ENCODE measurements around the gene IRS1.
A peak's percentile ranks its signal among the peaks of the same experiment; 100 is the strongest.

IRS1 gene

DNA sequence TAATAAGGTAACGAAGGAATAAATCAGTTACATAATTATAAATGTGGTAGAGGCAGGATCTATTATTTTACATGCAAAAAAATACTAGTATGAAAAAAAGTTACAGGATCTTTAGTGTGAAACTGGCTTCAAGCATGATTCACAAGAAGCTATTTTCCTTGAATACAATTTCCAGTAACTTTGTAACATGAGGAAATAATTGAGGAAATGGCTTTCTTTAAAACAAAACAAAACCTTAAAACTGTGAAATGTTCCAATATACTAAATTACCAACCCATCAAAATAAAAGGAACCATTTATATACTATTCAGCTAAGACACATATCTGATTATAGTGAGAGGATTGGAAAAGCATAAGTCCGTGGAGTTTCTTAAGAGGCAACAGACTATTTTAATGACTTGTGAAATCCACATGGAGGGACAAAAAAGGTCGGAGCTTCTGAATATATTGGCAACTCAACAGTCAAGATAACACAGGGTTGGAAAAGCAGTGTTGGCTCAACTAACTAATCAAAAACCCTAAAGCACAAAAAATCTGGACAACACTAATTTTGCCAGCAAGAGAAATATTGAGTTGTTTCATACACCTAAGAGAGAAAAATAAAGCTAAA lies 10.6 kb downstream of the IRS1 start:
- no peak for DNase-seq

DNA sequence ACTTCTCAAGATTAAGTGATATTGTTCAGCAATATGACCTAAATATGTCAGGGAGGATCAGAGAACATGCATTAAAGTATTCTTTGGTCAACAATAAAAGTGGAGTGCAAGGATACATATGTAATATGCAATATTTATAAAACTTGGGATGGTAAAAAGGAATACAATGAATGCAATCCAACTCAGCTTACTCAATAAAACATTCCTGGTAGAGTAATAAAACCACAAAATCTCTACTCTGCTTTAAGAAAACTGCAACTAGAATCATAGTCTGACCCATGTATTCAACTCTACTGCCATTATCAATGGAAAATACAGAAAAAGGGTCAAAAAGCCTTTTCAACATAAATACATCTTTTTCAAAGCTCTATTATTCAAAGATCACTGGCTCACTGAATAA lies 11.6 kb downstream of the IRS1 start:
- no peak for DNase-seq

DNA sequence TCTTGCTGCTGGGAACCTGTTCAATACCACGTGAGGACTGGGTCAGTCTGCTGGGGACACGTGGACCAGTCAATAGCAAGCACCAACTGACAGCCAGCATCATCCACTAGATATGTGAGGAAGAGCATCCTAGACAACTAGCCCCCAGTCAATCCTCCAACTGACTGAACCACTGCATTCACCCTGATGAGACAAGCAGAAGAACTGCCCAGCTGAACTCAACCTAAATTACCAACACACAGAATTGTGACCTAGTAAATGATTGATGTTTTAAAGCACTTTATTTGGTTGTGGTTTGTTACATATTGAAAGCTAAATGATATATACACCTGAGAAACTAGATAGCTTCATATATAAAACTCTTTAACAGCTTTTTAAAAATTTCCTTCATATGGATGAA lies 15.7 kb downstream of the IRS1 start:
- no peak for DNase-seq

DNA sequence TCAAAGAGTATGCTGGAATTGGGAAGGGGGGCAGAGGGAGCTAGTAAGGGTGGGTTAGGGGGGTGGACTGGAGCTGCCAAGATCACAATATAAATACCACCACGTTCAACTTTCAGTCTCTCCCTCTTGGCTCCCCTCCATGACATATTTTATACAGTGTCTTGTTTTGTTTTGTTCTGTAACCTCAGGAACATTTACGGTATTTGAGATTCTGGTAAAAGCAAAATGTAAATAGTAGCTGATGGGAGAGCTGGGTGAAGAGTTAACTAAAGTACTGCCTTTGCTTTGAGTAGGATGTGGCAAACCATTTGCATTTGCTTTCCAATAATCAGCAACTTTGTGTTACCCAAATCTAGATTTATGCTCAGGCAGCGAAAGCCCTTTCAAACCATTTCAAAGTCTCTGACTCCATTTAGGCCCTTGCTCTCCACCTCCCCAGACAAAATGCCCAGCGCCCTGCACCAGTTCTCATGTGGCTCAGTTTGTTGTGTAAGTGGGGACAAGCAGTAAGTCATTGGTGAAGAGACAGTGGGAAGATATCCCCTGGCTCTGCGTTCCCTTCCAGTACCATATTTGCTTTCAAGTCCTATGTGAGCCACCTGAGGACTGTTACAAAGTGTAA lies 17.4 kb downstream of the IRS1 start:
- DNase-seq: no peak

DNA sequence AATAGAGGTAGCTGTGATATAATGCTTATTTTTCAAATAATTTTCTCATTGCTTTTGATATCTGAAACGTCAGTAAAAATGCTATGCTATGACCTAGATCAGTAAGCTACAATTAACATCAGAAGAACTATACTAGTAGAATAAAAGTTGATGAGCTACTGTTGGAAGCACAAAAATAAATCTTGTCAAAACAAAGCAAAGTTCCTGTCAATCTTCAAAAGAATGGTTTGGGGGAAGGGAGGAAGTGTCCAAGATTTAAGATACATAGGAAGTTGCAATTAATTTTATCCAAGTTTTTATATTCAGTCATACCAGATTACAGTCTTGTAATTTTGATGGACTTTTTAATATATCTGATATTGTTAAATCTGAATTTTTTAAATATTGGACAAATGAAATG lies 19.2 kb downstream of the IRS1 start:
- no peak for DNase-seq

DNA sequence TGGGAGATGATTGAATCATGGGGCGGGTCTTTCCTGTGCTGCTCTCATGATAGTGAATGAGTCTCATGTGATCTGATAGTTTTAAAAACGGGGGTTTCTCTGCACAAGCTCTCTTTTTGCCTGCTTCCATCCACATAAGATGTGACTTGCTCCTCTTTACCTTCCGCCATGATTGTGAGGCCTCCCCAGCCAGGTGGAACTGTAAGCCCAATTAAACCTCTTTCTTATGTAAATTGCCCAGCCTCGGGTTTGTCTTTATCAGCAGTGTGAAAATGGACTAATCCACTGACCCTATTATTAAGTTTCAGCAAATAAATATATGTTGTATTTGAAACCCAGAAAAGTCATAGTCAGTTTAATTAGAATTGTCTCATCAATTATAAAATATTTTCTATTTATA lies 22.0 kb downstream of the IRS1 start:
- no peak for DNase-seq

DNA sequence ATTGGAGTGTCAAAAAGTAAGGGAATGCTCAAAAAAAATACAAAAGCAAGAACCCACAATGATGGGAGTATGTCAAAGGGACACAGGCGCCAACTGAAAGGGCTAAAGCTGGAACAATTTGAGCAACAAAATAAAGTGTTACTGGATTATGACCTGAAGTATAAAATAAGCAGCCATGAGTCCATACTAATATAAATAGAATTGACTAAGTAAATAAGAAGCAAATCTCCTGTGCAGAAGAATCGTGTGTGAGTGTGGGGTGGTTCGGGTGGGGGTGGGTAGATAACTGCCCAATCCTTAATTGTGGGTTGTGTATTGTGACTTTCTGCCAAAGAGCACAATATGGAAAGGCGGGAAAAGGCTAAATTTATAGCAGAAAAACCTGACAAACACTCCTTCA lies 23.5 kb downstream of the IRS1 start:
- DNase-seq: no peak

DNA sequence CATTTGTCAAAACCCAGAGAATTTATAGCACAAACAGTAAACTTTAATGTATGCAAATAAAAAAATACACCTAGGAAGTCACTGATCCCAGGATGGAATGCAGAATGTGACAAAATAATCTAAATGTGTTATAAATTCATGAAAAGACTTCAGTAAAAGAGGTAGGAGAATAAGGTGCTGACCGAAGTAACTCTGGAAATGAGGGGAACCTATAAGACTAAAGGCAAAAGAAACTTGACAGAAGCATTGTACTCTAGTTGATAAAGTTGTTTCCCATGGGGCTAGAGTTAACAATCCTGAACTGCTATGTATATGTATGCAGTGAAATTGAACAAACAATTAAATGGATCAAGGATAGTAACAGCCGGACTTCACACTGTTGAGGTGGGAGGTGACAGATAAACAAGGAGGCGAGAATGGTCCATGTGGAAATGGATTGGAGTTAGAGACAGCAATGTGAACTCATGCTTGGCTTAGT lies 24.5 kb downstream of the IRS1 start:
- DNase-seq: no peak

DNA sequence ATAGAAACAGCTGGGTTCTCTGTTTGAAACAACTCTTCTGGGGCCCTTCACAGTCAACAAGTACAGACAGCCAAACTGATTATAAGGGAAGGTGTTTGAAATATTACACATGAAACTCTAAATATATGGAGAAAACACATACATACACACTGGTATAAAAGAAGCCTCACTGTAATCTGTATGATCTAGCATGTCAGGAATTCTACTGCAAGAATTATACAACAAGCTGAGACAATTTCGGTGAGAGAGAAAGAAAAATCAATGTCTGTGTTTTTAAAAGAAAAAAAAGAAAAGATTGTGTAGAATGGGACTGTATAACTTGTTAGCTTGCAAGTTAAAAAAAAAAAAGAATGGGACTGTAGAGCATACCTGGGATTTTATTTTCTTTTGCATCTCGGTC lies 26.3 kb downstream of the IRS1 start:
- DNase-seq: no peak

DNA sequence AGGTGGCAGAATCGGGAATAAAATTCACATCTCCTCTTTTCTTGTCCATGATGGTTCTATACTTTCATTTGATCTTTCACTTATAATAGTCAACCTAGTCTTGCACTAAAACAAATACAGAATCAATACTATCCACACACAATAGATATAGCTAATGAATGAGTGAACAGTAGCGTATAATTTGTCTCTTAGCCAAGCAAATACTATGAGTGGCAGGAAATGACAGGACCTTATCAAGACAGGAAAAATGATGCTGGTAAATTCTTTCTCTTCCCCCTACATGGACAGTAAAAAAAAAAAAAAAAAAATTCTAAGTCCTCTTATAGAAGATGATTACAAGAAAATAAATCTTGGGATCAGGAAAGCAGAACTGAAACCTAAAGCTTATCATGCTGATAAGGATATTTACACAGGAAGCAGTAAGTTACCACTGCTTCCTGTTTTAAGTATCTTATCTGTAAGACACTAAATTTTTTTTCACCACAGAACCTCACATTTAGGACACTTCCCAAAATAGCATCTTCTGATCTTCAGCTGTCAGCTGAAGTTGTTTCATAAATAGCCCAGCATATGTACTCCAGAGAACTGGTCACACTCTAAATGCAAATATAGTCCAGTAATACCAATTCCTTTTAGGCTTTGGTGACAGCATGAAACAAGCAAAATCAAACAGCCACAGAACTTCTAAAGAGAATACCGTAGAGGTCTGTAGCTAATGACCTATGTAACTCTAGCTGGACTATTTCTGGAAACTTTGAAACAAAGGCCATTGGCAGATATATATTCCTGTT lies 27.0 kb downstream of the IRS1 start:
- no peak for DNase-seq

DNA sequence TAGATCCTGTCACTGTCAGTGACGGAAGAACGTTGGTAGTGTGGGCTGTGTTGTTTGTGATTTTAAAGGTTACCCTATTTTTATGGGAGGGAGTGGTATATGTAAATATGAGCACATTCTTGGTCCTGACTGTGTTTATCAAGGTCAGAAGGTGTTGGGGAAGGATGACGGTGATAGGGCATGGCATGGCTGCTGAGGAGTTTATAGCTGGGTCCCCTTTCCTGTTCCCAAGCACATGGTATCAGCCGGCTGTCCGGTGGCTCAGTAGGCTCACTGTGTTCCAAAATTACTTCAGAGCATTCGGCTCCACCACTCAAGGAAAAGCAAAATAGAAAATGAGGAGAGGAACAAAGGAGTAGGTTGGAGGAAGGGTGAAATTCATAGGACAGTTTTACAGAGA lies 28.6 kb downstream of the IRS1 start:
- DNase-seq: no peak

DNA sequence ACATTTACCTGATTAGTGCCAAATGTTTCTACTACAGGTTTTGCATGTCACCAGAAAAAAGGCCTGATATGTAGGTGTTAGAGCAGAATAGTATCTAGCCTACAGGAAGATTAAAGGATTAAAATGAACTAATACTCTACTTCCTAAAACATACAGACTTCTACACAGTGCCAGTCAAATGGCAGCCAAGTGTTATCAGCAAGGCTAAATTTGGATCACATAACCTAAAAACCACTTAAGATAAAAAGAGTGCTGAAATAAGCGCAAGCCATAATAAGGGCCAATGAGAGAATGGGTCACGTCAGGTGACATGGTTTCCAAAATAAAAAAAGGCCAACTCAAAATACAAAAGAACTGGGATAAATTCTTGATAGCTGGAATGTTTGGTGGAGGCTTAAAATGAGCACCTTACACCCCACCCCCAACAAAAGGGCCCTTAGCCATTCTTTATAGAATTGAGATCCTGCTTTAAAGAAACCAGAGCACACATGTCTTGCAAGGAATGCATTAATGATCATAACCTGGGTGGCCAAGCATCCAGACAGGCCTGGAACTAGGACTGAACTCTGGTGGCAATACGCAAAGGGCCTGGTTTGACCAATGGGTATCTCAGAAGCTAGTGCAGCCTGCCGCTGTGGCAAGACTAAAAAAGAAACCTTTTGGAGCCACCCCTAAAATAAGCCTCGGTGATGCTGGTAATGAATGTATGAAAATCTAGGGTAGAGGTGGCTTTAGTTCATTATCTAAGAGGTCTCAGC lies 32.4 kb downstream of the IRS1 start:
- no peak for DNase-seq

DNA sequence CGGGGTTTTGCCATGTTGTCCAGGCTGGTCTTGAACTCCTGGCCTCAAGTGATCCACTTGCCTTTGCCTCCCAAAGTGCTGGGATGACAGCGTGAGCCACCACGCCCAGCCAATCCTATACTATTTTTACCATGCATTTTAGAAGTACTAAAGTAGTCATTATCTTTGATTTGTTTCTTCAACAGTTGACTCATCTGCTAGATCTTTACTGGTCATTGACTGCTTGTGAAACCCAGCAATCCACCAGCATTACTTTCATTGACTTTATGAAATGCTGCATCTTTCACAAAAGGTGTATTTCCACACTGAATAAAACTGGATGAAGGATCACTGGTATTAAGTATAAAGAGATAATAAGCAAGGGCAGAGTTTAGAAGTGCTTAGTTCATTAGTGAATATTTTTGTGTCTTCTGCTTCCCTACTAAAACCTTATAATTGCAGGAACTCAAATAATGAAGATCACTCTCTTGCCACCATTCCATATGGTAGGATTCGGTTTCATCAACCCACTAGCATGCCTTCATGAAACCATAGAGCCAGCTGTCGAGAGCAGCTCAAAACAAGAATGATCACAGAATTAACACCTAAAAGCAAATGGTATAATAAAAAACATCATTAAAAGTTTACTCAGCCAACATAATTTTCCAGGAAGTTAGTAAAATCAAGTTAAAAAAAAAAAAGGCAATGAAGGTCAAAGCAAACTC lies 33.1 kb downstream of the IRS1 start:
- no peak for DNase-seq

DNA sequence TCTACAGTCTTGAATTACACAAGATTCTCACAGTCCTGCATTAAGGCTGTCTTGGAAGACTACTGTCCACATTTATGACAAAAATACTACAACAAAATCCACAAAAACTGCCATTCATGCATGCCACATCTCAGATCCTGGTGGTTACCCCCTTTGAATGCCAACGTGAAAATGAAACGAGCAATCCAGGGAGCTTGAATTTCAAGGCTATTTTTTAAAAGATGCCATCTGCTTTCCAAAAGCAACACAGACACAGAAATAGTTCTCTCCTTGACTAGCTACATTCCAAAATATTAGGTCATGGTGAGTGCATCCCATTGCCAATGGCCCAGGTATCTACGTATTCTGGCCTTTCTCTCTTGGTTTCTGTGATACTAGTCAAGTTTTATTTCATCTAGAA lies 36.3 kb downstream of the IRS1 start:
- no peak for DNase-seq

DNA sequence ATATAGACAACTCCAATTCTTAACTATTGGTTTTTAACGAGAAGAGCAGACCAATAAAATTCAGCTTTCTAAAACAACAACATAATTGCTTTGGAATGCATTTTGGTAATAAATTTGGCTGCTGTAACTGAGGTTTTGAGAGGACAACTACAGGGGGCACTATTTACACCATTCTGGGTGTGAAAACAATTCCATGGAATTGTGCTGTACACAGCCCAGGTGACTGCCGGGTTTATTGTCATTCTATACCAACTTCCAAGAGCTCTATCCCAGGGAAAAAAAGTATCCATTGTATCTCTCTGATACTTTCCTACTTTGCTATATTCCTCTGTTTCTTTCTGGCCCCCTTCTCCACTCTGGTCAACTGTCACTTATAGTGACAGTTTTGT lies 38.4 kb downstream of the IRS1 start:
- no peak for DNase-seq

DNA sequence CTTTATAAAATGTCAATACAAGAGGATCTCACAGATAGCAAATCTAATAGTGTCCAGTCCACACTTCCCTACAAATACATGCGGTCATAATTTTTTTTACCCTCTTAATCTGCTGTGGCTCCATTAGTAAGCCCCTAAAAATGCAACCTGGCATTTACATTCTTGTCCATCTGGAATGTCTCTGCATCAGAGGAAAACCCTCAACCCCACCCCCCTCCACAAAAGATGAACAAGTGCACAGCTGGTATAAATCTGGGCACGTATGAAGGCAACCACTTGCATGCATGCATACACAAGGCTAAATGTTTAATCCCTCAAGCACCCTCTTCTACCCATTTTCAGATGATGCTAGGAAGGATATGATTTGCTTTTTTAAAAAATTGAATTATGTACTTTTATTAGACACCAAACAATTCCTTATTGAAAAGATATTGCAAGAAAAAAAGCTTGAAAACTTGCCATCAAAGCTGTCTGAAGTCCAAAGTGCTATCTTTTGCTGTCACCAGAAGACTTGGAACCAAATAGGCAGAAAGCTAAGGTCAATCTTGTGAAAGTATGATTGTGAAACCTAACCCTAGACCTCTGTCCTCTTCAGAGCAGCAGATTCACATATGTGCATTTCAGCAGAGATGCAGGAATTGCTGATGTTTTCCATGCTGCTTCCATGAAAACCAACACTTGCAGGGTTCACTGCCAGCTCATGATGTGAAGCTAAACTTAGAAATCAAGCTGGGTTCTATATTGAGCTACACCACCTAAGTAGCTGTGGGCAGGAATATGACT lies 39.0 kb downstream of the IRS1 start:
- peak; percentile 57 for DNase-seq

DNA sequence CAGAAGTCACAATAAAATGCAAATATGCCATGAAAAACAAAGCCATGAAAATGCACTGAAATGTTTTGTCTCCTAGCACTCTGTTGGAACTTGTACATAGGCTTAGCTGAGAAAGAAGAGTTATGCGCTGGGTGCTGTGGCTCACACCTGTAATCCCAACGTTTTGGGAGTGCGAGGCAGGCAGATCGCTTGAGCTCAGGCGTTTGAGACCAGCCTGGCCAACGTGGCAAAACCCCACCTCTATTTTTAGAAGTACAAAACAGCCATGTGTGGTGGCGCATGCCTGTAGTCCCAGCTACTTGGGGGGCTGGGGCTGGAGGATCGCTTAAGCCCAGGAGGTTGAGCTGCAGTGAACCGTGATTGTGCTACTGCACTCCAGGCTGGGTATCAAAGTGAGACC lies 39.9 kb downstream of the IRS1 start:
- no peak for DNase-seq

DNA sequence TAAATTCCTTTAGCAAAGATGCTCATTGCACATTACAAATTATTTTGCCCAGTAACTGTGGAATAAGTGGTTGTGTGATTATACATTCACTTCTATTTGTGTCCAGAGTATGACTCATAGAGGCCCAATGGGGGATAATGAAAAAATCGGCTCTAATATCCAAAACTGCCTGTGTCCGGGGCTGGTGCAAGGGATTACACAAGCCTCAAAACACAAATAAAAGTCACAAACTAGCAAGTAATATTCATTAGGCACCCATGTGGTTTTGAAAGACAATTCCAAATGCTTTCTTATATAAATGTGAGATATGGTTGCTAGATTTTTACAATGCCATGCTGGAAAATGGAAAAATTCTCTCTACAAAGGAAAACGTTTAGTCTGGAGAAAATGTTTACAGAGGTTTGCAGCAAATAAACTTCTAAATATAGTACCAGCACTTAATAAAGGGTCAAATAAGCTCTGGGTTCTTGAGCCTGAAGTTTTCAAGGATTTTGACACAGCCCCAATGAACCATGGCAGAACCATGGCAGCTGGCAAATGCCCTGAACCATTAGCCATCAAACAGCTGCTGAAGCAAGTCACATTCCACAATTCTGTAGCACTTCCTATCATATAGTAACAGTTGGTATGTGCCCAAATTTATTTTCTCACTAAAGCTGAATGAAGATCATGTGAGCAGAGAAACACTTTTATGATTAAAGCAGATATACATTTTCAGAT lies 40.5 kb downstream of the IRS1 start:
- DNase-seq: peak; percentile 48

DNA sequence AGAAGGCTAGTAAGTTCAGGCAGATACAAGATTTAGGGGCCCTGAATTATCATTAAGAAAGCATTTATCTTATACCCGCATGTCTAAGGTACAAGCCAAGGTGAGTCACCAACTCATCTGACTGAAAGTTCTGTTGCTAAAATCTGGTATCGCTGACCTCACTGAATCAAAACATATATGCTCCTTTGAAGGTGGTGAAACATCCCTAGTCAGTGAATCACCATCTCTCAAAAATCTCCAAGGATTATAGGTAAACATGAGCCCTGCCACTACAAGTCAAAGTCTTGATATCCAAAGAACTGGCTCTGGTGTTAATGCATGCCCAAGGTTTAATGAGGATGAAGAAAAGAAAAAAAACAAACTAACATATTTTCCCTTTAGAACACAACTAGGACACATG lies 43.5 kb downstream of the IRS1 start:
- no peak for DNase-seq

DNA sequence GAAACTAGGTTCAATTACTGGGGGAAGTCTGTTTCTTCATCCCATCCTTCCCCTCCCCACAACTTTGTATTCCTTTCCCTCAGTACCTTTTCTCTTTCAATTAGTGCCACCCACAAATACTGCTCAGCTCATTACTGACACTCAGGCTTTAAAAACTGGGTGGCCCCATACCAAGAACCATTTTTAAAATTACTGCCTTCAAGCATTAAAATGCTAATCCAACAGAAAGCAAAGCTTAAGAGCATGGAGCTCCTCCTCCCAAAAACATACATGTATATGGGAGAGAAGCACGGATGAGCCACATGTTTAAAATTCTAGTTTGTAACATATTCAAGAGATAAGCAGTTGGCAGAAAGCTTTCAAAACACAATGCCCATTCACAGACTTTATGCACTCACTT lies 44.0 kb downstream of the IRS1 start:
- DNase-seq: no peak

DNA sequence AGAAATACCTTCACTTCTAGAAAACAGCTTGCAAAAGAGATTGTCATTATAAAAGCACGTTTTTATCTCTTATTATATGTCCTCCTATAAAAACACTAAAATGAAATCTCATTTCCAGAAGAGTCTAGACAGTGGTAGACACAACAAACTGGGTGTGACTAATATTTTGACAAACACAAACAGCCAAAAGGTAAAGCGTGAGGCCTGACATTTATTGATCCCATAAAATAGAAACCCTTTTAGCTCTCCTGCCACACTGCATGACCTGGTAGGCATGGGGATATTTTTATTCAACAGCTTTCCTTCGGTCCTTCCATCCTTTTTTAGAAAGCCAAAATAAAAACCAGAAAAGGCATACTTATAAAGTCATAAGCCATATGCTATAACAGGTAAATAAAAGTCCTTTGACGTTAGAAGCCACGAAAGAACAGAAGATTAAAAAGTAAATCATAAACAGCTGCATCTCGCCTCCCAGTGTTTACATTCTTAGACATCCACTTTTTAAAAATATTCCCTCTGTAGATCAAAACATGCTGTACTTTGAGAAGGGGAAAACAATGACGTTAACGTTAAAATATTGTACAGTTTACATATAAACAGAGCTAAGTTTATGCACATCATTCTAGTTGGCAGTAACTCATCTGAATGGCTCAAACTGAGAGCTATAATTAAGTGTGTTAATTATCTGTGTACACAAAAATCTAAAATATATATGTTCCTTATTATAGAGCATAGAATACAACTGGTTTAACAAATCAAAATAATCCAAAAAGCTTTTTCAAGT lies 44.6 kb downstream of the IRS1 start:
- DNase-seq: no peak
